Right hindlimb (tissue), 1 donor: Measurements from ENCODE around the gene USH2A.

Experiments used
- DNase-seq: peaks from one replicate; pipeline ENCODE4 v3.0.0-alpha.2; 2018

Gene USH2A

DNA sequence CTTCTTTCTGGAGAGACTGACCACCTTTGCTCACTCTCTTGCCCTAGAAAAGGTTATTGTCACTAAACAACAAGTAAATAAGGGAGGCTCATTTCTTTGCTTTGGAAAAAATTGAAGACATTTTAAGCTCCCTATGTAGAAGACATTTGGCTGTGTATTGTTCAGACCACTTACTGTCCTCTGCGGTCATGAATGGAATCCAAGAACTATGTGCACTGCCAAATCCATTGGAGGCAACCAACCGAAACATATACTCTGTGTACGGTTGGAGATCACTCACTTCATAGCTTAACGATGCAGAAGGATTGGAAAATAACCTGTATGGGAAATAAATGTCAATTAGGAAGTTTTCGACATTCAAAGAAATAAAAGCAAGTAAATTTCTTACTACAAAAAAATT, 523.3 kb downstream of the USH2A start:
- DNase-seq, result no peak

- DNase-seq, result no peak
Measured at GRCh38 chr1:215895893-215896292, 527.4 kb downstream of the USH2A start.

- DNase-seq, result no peak
Measured at GRCh38 chr1:215895276-215895675, 528.0 kb downstream of the USH2A start.

DNA sequence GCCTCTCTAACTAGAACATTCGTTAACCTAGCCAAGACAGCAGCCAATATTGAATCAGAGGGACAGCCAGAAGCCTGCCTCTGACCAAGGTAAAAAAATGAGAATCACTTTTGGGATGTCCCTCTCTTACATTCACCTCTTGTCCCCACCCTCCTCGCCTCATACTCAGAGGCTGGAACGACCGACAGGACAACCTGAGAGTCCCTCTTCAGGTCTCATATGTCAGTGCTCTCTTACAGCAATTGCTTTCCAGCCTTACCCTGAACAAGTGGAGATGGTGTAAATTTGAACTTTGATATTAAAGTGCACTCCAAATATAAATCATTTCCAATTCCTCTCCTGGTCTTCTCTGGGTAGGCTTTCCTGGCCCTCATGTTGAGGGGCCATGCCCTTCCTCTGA, 528.6 kb downstream of the USH2A start:
- DNase-seq, result no peak

DNA sequence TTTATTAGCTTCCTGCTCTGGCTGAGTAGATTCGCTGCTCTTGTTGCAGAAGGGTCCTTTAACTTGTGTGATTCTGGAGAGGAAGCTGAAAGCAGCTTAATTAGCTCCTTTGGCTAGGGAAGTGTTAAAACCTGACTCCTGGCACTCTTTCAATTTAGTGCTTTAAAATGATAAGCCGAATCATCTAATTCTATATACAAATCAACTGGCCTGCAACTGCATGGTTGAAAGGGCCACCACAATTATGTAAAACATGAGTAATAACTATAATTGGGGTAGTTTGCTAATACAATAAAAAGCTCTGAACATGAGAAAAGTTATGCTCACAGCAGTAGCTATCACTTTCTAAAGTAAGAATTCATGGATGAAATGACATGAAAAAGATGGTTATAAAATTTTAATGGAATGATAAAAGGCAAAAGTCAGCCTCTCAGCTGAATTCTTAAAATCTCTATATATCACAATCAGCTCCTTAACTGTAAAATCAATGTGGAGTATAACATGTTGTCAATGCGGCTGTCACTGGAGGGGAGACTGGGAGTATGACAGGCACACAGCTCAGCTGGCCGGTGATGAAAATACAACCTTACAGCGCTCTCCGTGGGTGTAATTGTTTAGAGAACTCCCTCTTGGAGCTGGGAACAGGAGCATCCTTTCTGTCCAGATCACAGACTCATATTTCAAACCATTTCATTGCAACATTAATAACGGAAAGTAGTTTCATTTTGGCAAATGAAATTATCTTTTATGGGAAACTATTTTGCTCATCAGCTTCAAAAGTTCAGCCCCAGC, 531.8 kb downstream of the USH2A start:
- no peak for DNase-seq

DNA sequence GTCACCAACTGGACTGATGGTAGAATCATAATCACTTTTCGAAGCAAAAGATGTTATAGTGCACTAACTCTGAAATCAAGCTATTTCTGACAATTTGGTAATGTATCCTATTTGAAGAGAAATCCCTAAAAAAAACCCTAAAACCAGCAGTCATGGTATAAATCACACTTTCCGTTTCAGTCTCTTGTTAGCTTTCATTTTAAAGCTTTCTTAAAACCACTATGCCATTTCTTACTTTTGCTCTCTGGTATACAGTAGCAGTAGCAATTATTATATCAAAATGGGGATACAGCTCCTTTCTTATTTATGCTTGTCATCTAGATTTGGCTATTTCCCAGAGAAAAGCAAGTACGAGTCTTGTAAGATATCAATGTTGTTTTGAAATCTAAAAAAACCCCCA, 532.8 kb downstream of the USH2A start:
- no peak for DNase-seq

GRCh38 chr1:215889871-215890270, 533.4 kb downstream of the USH2A start:
- no peak for DNase-seq

GRCh38 chr1:215888159-215888558, 535.1 kb downstream of the USH2A start:
- DNase-seq, result no peak

GRCh38 chr1:215887627-215888026, 535.6 kb downstream of the USH2A start:
- DNase-seq, result no peak

GRCh38 chr1:215883004-215883403, 540.2 kb downstream of the USH2A start:
- no peak for DNase-seq

DNA sequence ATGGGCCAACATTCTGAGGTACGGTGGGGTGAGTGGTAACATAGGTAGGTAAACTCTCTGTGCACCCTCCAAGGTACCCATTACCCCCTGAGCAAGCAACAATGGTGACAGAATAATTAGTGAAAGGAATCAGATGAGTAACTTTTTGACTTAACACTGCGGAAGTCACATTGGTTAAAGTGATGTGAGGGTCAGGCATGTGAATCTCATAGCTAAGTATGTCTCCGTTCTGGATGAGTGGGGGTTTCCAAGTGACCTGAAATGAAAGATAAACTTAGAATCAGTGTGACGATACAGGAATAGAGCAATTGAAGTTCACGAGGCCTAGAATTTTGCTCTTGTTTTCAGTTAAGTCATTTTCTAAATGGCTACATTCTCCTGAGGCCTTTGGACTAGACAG, 544.4 kb downstream of the USH2A start:
- DNase-seq, result no peak

DNA sequence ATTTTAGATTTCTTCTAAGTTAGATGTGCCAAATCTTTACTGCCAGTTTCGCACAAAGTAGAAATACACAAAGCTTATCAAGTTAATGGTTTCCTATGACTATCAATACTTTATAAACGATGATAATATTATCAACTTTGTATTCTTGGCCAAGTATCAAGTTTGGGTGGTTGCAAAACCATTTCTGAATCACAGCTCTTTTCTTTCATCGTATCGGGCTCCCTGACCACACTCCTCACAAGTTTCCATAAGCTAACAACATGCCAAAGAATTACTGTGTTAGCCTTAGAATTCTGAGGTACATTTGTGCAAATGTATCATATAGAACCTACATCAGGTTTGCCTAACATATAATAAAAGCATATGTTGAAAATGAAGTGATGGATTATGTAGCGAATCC, 545.1 kb downstream of the USH2A start:
- DNase-seq, result no peak

DNA sequence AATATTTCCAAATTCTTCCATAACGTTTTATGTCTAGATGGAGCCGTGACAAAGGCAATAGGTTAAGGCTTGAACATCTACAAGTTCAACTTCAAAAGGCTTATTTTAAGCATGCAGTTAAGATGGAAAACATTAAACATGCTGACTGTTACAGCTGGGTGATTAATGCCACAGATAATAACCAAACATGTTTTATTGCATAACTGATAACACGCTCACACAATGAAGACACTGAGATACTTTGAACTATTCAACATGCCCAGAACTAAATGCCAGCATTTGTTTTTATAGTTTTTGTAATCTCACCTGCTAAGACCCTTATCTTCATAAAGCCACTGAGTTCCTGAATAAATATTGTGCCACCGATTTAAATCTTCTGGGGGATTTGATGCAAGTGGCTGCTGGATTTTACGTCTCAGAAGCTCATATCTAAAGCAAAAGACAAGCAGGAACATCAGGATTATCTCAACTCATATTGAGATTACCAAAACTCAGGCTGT, 545.7 kb downstream of the USH2A start:
- DNase-seq, result no peak

DNA sequence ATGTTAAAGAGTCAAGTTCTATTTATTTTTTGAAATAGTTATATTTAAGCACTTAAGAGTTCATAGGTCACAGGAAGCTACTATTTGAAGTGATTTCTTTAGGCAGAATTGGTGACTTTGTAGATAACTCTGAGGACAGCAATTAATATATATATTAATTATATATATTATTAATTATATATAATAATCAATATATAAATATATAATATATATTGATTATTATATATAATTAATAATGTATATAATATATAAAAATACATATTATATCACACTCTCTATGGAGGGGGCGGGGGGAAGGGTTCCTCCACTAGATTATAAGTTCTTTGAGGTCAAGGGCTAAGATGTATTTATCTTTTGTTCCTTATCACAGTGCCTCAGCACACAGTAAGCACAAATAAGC, 547.5 kb downstream of the USH2A start:
- DNase-seq, result no peak

DNA sequence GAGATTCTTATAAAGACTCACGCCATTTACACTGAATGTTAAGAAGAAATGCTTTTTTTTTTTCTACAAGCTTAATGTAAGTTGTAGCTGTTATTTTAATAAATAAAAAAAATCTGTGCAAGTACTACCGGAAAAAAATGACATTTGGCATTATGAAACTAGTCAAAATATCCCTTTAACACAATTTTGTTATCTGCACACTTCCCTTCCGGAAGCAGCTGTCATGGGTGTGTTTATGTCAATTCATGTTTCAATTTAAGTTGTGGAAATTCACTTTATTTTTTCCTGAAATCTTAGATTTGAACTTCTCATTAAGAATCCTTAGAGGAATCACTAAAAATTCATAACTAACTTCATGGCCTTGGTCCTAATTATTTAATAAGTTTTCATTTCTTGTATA, 548.0 kb downstream of the USH2A start:
- no peak for DNase-seq

- DNase-seq, result no peak
Measured at GRCh38 chr1:215872658-215873057, 550.6 kb downstream of the USH2A start.

GRCh38 chr1:215868500-215868899, 554.7 kb downstream of the USH2A start:
- no peak for DNase-seq

DNA sequence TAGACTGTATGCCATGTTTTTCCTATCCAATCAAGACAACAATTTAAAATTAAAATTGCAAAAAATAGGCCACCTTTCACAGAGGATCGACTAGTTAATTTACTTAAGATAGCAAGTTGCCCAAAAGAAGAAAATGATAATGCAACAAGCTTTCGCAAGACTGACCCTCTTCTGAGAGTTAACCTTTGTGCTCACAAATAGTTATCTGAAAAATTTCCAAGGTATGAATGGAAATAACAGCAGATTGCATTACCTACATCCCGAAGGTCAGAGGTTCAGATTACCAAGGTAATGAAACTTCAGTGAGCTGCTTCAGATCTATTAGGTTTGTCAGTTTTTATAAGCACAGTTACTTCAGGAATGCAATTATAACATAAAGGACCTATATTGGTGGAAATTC, 558.2 kb downstream of the USH2A start:
- DNase-seq, result no peak

- DNase-seq, result no peak
Measured at GRCh38 chr1:215863796-215864195, 559.5 kb downstream of the USH2A start.

- DNase-seq, result no peak
Measured at GRCh38 chr1:215860833-215861232, 562.4 kb downstream of the USH2A start.

- no peak for DNase-seq
Measured at GRCh38 chr1:215857317-215857716, 565.9 kb downstream of the USH2A start.

DNA sequence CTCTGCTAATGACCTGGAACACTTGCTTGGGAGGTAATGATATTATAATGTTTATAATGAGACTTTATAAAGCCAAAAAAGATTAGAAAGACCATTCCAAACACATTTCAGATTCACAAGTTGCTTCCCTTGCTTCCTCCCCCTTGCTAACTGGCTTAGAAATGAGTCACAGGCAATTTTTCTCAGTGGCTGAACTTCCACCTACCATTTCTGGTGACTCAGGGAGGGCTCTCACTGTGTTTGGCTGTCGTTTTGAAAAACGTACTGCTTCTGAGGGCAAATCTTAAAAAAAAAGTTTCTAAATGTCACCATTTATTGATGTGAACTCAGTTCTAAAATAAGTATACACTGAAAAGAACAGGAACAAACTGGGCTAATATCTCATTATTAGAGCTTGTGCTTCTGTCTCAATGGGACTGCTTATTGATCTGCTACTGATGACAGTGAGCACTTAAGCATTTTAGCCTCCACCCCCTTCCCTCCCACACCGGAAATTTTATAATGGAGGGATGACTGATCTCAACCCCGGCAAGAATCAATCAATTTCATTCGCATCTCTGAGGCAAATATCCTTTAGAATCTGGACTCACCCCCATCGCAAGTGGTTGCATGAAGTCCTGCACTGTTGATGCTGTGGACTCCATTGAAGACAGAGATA, 577.9 kb downstream of the USH2A start:
- DNase-seq, result no peak

DNA sequence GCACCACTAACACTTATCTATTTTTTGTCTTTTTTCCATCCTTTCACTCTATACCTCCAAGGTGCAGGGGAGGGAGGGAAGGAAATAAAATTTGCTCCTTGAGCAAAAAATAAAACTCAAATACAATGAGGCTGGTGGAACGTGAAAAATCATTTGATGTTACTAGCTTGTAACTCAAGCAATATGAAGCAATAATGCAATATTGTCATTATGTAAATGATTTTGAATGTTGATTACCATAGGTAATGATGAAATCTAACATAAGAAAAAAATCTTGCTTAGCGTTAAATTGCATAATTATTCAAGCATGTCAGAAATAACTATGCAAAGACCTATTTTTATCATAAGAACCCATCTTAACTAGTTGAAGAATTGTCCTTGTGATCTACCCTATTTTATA, 578.5 kb downstream of the USH2A start:
- DNase-seq, result no peak

DNA sequence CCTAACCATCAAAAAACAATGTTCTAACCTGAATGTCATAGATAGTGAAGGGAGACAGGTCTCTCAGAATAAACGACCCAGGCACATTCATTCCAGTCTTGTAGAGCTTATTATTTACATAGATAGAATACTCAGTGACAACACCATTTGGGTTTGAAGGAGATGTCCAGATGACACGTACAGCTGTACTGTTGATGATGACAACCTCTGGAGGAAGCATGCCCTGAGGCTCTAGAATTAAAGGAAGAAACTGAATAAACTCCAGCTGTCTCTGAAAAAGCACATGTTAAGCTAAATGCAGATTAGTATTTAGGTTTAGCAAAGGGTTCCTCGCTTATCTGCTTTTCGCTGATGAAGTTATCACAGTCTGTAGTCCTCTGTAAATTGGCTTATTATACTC, 579.0 kb downstream of the USH2A start:
- no peak for DNase-seq

- DNase-seq, result no peak
Measured at GRCh38 chr1:215842905-215843304, 580.3 kb downstream of the USH2A start.
